Measurements from ENCODE around the gene KCNC4.
A peak's percentile ranks its signal among the peaks of the same experiment; 100 is the strongest.

The KCNC4 gene

DNA sequence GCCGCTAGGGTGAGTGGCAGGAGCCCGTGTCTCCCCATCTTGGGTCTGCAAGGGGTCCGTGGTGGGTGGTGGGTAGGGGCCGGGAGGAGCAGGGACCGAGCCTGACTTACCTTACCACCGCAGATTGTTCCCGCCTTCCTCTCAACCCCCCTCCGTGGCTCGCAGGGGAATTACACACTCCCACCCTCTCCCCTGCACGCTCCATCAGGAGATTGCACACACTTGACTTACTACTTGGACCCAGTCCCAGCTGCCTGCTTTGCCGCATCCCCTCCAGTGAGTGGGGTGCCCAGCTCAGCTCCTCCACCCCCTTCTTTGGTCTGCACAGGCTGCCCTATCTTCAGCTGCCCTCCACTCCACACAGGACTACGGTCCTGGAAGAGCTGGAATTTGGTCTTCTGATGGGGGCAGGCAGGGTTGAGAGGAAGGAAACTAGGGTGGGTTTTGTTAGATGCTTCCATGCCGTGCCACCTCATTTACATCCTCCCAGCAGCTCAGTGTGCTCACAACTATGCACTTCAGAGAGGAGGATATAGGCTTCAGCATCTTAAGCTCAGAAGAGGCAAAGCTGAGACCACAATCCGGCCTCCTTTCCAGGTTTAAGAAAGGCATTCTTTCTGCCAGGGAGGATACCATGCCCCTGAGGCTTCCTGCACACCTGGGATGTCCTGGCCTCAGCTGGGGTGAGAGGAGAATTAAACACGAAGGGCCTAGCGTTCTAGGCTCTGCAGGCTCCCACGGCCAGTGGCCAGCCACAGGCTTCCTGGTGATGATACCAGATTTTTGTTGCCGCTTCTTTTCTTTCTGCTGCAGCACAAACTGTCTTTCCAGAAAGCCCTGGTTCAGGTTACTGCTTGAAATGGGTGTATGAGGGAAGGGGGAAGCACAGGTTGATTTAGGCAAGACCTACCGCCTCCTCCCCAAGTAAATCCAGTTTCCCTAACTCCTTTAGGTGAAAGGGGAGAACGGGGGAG, 2.3 kb downstream of the KCNC4 start:
- TF ChIP-seq GATA3 (IDR thresholded peaks at IDR 0.05; ENCODE audit: low read depth, low read length) (no peak), GATA2 (IDR thresholded peaks at IDR 0.05; ENCODE audit: low read depth, low read length) (no peak)

DNA sequence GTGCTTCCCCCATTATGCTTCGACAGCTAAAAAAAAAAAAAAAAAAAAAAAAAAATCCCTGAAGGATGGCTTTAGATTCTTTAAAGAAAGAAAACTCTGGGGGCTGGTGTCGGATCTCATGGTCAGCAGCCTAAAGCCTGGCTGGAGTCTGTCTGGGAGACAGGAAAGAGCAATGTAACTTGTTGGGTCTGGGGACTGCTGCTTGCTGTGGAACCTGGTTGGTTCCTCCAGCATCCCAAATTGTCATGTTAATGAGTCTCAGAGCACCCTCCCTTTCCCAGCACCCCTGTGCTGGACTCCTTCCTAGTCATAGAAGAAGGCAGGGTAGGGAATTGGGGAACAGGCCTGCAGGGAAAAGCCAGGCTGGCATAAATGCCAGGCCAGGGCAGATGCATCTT, 3.0 kb downstream of the KCNC4 start:
- TF ChIP-seq GATA3 (IDR thresholded peaks at IDR 0.05; ENCODE audit: low read depth, low read length): no peak
- no peak for TF ChIP-seq GATA2 (IDR thresholded peaks at IDR 0.05; ENCODE audit: low read depth, low read length)

DNA sequence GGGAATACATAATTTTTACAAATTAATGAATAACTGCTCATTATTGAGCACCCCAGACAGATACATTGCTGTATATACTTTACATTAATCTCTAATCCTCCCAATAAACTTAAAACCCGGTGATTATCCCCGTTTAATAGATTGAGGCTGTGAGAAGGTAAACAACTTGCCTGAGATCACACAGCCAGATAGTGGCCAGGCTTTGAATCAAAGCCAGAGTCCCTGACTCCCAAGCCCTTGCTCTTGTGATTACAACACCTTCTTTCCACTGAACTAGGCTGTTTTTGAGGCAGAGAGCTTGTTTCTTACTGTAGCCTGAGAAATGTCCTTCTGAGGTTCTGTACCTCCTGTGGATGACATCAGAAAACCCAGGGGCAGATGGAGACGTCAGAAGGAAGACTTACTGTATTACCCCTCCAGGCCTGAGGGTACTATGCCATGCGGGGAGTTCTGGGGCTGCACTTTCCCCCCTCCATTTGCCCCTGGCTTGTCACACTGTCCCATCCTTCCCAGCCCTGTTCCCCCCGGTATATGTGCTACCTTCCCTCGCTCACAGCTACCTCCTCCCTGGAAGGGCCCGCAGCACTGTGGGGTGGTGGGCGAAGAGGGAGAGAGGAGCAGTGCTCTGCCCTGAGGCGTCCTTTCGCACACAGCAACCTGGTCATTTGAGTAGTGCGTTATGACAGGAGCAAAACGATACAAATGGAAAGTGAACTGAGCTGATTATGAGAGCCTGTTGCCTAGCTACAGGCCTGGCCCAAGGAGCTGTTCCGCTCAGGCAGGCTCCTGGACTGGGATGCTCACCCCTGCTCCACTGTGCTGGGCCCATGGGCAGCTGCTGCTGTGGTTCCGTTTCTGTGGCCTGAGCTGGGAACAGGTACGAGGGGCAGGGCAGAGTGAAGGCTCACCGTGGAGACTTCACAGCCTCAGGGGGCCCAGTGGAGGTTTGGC, 4.6 kb downstream of the KCNC4 start:
- TF ChIP-seq GATA2 (IDR thresholded peaks at IDR 0.05; ENCODE audit: low read depth, low read length) (peak; percentile 81), GATA3 (IDR thresholded peaks at IDR 0.05; ENCODE audit: low read depth, low read length) (no peak)

DNA sequence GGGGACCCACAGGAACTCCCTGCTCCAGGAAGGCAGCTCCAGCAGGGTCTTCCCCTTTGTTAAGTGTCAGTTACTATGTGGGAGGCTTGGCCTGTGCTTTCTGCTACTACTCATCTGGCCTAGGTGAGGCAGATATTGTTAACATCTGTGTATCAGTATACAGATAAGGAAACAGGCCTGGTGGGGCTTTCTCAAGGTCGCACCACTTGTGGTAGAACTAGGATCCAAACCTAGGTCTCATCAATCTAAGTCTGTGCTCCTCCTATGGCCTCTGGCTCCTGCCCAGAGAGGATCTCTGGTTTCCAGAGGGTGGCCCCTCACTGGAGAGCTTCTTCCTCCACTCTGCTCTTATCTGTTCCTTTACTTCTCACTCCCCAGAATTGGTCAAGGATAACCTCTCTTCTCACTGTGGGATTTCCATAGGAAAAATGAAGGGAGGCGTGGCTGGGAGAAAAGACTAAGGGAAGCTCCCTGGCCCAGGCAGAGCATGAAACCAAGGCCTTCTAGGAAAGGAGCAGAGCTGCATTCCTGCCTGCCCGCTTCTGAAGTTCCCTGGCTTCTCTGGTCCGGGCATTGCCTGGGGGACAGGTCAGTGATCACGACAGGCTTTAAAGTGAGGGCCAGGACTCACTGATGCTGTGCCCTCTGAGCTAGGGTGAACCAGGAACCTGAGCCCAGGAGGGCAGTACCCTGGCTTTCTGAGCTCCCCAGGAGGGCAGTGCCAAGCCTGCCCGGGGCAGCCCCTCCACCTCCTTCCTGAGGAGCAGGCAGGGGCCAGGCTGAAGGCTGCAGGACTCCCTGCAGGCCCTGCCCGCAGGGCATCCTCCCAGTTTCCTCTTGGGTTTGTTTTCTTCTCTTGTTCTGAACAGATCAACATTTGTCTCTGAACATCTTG, 5.8 kb downstream of the KCNC4 start:
- TF ChIP-seq GATA3 (IDR thresholded peaks at IDR 0.05; ENCODE audit: low read depth, low read length) (no peak), GATA2 (IDR thresholded peaks at IDR 0.05; ENCODE audit: low read depth, low read length) (no peak)

DNA sequence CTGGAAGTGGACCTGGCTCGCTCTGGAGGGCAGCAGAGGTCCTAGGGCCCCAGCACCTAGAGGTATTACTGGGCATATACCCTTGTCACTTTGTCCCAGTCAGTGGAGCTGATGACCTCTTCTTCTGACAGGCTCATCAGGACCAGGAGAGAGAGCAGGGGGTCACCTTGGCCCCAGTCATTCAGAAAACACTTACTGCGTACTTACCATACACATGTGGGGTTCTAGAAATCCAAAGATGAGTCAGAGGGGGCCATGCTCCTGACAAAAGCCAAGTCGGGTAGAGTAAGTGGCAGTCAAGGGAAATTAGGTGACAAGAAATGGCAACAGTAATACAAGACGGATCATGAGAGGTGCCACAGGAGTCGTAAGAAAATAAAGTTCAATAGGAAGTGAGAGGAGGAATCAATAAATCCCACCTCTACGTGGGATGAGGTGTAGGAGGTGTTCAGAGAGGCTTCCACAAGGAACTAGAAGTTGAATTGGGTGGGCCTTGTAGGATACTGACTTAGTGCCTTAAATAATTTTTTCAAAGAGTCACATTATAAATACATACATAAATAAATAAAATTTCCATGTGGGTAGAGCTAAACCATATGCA, 6.8 kb downstream of the KCNC4 start:
- no peak for TF ChIP-seq GATA3 (IDR thresholded peaks at IDR 0.05; ENCODE audit: low read depth, low read length)
- no peak for TF ChIP-seq GATA2 (IDR thresholded peaks at IDR 0.05; ENCODE audit: low read depth, low read length)

DNA sequence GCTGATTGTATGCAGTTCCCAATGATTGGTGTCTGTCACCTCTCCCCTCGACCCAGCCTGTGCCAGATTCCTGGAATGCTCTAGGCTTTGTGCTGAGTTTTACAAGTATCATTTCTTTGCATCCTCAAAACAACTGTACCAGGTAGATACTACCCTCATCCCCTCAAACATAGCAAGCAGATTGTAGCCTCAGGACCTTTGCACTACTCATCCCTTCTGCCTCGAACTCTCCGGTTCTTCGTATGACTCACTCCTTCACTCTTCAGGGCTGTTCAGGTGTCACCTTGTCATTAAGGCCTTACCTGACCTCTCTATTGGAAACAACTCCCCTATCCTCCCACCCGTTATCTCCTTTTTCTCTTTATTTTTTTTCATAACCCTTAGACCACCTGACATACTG, 8.0 kb downstream of the KCNC4 start:
- TF ChIP-seq GATA2 (IDR thresholded peaks at IDR 0.05; ENCODE audit: low read depth, low read length) (no peak), GATA3 (IDR thresholded peaks at IDR 0.05; ENCODE audit: low read depth, low read length) (no peak)

DNA sequence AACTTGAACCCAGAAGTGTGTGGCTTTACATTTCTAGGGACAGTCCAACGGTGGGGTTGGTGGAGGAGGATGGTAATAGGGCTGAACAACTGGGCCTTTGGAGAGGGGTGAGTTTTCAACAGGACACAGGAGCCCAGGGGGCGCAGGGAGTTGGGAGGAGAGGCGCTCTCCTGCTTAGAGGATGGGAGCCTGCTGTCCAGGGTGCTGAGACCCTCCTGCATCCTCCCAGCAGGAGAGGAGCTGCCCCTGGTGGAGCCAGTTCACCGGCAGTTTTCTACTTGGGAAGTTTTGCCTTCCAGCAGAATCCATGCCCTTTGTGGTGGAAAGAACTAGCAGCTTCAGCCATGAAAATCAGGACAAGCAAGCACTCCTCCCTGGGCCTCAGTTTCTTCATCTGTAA, 8.6 kb downstream of the KCNC4 start:
- no peak for TF ChIP-seq GATA3 (IDR thresholded peaks at IDR 0.05; ENCODE audit: low read depth, low read length)
- TF ChIP-seq GATA2 (IDR thresholded peaks at IDR 0.05; ENCODE audit: low read depth, low read length): no peak

DNA sequence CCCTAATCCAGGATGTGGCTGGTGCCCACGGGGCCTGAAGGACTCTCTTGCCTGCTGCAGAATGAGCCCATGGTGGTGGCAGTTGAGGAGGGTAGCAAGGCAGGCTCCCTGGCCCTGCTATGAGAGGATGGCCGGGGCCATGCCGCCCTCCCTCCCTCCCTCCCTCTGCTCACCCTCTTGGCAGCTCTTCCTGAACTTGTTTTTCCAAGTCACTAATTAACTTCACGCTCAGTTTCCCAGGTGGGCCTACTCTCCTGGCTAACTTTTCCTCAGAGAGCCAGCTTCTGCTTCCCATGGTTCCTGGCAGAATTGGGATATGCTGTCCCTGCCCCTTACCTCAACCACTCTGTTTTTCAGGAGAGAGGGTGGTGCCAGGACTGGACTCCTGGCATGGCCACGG, 10.2 kb downstream of the KCNC4 start:
- TF ChIP-seq GATA3 (IDR thresholded peaks at IDR 0.05; ENCODE audit: low read depth, low read length): no peak
- TF ChIP-seq GATA2 (IDR thresholded peaks at IDR 0.05; ENCODE audit: low read depth, low read length): no peak

DNA sequence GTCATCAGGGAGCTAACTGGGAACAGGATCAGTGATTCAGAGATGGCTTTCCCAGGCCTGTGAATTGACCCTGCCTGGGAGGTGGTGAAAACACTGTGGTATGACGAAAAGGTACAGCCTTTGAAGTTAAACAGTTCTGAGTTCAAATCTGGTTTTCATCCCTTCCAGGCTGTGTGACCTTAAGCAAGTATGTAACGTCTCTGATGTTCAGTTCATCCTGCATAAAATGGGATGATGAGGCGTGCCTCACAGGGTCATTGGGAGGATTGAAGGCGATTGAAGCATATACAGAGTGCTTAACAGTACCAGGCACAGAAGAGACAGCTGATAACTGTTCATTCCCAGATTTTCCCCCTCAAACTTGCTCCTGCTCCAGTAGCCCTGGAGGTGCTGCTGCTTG, 11.0 kb downstream of the KCNC4 start:
- TF ChIP-seq GATA3 (IDR thresholded peaks at IDR 0.05; ENCODE audit: low read depth, low read length): no peak
- no peak for TF ChIP-seq GATA2 (IDR thresholded peaks at IDR 0.05; ENCODE audit: low read depth, low read length)

DNA sequence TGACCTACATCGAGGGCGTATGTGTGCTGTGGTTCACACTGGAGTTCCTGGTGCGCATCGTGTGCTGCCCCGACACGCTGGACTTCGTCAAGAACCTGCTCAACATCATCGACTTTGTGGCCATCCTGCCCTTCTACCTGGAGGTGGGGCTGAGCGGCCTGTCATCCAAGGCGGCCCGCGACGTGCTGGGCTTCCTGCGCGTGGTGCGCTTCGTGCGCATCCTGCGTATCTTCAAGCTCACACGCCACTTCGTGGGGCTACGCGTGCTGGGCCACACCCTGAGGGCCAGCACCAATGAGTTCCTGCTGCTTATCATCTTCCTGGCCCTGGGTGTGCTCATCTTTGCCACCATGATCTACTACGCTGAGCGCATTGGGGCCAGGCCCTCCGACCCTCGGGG, 13.0 kb downstream of the KCNC4 start:
- no peak for TF ChIP-seq GATA2 (IDR thresholded peaks at IDR 0.05; ENCODE audit: low read depth, low read length)
- no peak for TF ChIP-seq GATA3 (IDR thresholded peaks at IDR 0.05; ENCODE audit: low read depth, low read length)

DNA sequence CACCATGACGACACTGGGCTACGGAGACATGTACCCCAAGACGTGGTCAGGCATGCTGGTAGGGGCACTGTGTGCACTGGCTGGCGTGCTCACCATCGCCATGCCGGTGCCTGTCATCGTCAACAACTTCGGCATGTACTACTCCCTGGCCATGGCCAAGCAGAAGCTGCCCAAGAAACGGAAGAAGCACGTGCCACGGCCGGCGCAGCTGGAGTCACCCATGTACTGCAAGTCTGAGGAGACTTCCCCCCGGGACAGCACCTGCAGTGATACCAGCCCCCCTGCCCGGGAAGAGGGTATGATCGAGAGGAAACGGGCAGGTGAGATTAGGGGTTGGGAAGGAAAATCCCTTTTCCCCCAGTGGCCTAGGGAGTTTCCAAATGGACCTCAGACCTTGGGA, 13.5 kb downstream of the KCNC4 start:
- no peak for TF ChIP-seq GATA3 (IDR thresholded peaks at IDR 0.05; ENCODE audit: low read depth, low read length)
- TF ChIP-seq GATA2 (IDR thresholded peaks at IDR 0.05; ENCODE audit: low read depth, low read length): no peak

DNA sequence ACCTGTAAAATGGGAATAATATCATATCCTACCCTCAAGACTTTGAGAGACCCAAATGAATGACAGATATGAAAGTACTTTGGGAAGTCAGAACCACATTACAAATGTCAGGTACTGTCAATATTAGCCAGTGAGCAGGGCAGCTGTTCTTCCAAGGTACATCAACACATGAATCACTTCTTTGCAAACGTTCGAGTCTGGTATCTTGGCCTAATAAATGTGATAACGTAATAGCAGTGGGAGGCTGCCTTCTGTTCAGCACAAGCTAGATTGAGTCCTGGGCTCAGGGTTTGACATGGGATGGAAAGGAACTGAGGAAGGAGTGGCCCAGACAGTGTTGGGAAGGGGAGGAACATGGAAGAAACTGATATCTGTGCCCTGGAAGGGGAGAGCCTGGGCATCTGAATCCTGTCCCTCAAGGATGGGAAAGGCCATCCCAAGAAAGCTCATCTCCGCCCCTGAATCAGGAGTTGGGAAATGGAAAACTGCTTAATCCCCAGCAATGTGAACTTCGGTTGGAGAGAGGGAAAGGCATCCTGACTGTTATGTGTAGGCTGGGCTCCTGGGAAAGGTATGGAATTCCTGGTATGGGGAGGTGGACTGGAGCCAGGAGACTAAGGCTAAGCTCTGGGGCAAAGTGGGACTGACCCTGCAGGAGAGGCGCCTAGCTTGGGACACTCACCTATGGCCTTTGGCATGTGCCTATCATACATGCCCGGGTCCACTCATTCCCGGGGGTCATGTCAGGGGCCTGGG, 14.3 kb downstream of the KCNC4 start:
- TF ChIP-seq GATA2 (IDR thresholded peaks at IDR 0.05; ENCODE audit: low read depth, low read length) (no peak), GATA3 (IDR thresholded peaks at IDR 0.05; ENCODE audit: low read depth, low read length) (no peak)
